ENCODE measurements around the gene GFY.

DNA sequence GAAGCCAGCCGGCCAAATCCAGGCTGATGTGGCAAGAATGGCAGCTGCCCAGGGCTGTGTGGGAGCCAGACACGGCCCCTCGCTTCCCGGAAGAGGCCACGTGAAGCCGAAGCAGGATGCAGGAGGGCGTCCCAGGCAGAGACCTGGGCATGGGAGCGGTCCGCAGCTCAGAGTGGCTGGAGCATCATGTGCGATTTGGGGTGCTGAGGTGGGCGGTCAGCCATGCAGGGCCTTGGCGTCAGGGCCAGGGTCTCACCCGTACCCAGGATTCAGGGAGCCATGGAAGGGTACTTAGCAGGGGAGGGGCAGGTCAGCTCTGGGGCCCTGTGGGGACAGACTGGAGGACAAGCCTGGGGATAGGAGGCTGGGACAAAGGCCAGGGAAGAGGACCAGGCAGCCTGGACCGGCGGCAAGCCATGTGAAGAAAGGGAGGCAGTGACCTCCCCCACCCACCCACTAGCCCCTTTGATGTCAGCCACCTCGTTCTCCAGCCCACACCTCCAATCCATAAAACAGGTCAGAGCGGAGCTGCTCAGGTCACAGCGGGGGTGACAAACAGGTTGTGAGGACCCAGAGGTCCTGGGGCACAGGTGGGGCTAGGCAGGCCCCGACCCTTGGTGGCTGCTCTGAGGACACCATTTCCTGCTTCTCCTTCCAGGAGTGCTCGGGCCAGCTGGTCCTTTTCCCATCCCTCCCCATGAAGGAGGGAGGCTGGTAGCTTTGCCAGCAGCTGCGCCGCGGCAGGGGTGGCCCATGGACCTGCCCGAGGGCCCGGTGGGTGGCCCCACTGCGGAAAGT, 34.9 kb upstream of the GFY start:
- TF ChIP-seq, protein P1, sequence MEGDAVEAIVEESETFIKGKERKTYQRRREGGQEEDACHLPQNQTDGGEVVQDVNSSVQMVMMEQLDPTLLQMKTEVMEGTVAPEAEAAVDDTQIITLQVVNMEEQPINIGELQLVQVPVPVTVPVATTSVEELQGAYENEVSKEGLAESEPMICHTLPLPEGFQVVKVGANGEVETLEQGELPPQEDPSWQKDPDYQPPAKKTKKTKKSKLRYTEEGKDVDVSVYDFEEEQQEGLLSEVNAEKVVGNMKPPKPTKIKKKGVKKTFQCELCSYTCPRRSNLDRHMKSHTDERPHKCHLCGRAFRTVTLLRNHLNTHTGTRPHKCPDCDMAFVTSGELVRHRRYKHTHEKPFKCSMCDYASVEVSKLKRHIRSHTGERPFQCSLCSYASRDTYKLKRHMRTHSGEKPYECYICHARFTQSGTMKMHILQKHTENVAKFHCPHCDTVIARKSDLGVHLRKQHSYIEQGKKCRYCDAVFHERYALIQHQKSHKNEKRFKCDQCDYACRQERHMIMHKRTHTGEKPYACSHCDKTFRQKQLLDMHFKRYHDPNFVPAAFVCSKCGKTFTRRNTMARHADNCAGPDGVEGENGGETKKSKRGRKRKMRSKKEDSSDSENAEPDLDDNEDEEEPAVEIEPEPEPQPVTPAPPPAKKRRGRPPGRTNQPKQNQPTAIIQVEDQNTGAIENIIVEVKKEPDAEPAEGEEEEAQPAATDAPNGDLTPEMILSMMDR (IDR thresholded peaks at IDR 0.05) = no peak
- TF ChIP-seq EZH2 (IDR thresholded peaks at IDR 0.05; ENCODE audit: borderline replicate concordance, insufficient read depth, low read depth, low read length, poor library complexity, severe bottlenecking) = no peak

Measured in B cell (primary cell).